ENCODE data around the gene FLNC. TPM values are rescaled to one million over a fixed set of nuclear protein-coding genes. Genes with fewer than 3 reads are reported as not detected.

Gene FLNC
- total and polyA plus RNA-seq, 9 of the 15 experiments (the other 6 are each of a cell fraction or from before 2014, with no cell fraction given), result 0.90 to 155 (median 28.8) TPM

DNA sequence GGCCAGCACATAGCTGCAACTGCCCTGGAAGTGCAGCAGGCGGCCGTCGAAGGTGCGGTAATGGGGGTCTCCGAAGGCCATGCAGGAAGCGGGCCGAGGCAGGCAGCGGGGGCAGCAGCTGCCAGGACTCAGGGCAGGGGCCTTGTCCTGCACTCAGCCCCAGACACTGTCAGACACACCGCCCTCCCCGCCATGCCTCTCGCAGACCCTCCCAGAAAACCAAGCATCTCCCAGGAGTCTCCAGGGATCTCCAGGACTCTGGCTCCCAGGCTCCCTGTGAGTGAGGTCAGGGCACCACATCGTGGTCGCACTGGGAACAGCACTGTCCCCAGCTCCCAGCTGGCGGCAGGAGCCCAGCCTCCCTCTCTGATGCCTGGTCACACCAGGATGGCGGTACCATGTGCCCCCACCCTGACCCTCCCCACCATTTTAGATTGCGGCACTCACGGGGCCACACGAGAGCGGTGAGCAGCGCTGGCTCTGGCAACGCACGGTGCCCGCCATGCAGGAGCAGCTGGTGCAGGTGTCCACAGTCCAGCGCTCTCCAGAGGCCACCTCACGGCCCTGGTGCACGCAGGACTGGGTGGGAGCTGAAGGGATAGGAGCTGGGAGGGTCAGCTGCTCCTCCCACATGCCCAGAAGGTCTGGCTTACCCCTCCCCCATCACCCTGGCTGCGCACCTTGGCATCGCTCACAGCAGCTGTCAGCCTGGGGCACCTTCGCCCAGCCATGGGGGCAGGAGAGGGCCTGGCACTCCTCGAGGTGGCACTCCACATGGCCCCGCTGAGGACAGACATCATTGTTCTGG, 49.9 kb downstream of the FLNC start (continued):
- TF ChIP-seq GTF2B (IDR thresholded peaks at IDR 0.05; ENCODE audit: extremely low read depth, insufficient read length) (no peak), SREBF2 (CRISPR knock-in tag; IDR thresholded peaks at IDR 0.05) (no peak), PTTG1 (tag; IDR thresholded peaks at IDR 0.05; ENCODE audit: low read depth) (no peak), ZNF197 (CRISPR knock-in tag; IDR thresholded peaks at IDR 0.05; ENCODE audit: low read depth) (no peak), KLF6 (CRISPR knock-in tag; IDR thresholded peaks at IDR 0.05; ENCODE audit: borderline replicate concordance) (no peak), GATAD2A (IDR thresholded peaks at IDR 0.05) (no peak), TSHZ1 (CRISPR knock-in tag; IDR thresholded peaks at IDR 0.05) (no peak), RBM15 (IDR thresholded peaks at IDR 0.05; ENCODE audit: insufficient read depth, low read length) (no peak), PRMT5 (CRISPR knock-in tag; IDR thresholded peaks at IDR 0.05) (no peak)
- TF ChIP-seq, protein P1, sequence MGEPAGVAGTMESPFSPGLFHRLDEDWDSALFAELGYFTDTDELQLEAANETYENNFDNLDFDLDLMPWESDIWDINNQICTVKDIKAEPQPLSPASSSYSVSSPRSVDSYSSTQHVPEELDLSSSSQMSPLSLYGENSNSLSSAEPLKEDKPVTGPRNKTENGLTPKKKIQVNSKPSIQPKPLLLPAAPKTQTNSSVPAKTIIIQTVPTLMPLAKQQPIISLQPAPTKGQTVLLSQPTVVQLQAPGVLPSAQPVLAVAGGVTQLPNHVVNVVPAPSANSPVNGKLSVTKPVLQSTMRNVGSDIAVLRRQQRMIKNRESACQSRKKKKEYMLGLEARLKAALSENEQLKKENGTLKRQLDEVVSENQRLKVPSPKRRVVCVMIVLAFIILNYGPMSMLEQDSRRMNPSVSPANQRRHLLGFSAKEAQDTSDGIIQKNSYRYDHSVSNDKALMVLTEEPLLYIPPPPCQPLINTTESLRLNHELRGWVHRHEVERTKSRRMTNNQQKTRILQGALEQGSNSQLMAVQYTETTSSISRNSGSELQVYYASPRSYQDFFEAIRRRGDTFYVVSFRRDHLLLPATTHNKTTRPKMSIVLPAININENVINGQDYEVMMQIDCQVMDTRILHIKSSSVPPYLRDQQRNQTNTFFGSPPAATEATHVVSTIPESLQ (CRISPR knock-in tag; IDR thresholded peaks at IDR 0.05), result no peak
- TF ChIP-seq, protein P2, sequence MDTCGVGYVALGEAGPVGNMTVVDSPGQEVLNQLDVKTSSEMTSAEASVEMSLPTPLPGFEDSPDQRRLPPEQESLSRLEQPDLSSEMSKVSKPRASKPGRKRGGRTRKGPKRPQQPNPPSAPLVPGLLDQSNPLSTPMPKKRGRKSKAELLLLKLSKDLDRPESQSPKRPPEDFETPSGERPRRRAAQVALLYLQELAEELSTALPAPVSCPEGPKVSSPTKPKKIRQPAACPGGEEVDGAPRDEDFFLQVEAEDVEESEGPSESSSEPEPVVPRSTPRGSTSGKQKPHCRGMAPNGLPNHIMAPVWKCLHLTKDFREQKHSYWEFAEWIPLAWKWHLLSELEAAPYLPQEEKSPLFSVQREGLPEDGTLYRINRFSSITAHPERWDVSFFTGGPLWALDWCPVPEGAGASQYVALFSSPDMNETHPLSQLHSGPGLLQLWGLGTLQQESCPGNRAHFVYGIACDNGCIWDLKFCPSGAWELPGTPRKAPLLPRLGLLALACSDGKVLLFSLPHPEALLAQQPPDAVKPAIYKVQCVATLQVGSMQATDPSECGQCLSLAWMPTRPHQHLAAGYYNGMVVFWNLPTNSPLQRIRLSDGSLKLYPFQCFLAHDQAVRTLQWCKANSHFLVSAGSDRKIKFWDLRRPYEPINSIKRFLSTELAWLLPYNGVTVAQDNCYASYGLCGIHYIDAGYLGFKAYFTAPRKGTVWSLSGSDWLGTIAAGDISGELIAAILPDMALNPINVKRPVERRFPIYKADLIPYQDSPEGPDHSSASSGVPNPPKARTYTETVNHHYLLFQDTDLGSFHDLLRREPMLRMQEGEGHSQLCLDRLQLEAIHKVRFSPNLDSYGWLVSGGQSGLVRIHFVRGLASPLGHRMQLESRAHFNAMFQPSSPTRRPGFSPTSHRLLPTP (IDR thresholded peaks at IDR 0.05; ENCODE audit: borderline replicate concordance, extremely low read depth, insufficient read length), result no peak
- TF ChIP-seq, protein P3, sequence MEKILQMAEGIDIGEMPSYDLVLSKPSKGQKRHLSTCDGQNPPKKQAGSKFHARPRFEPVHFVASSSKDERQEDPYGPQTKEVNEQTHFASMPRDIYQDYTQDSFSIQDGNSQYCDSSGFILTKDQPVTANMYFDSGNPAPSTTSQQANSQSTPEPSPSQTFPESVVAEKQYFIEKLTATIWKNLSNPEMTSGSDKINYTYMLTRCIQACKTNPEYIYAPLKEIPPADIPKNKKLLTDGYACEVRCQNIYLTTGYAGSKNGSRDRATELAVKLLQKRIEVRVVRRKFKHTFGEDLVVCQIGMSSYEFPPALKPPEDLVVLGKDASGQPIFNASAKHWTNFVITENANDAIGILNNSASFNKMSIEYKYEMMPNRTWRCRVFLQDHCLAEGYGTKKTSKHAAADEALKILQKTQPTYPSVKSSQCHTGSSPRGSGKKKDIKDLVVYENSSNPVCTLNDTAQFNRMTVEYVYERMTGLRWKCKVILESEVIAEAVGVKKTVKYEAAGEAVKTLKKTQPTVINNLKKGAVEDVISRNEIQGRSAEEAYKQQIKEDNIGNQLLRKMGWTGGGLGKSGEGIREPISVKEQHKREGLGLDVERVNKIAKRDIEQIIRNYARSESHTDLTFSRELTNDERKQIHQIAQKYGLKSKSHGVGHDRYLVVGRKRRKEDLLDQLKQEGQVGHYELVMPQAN (IDR thresholded peaks at IDR 0.05; ENCODE audit: borderline replicate concordance), result no peak
- TF ChIP-seq, protein P4, sequence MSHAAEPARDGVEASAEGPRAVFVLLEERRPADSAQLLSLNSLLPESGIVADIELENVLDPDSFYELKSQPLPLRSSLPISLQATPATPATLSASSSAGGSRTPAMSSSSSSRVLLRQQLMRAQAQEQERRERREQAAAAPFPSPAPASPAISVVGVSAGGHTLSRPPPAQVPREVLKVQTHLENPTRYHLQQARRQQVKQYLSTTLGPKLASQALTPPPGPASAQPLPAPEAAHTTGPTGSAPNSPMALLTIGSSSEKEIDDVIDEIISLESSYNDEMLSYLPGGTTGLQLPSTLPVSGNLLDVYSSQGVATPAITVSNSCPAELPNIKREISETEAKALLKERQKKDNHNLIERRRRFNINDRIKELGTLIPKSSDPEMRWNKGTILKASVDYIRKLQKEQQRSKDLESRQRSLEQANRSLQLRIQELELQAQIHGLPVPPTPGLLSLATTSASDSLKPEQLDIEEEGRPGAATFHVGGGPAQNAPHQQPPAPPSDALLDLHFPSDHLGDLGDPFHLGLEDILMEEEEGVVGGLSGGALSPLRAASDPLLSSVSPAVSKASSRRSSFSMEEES (CRISPR knock-in tag; IDR thresholded peaks at IDR 0.05), result no peak
